ENCODE measurements around the gene STK11. TPM values are rescaled to one million over a fixed set of nuclear protein-coding genes. Genes with fewer than 3 reads are reported as not detected.

The STK11 gene
- total RNA-seq, 4 donors from 2014 or later, result 60.2 to 83.4 (median 71.1) TPM

GRCh38 chr19:1251330-1252220 lies 46.0 kb downstream of the STK11 start:
- Histone ChIP-seq H3K4me1 (peaks cover 47 to 69% of the 10 kb centered on the region in 2 donors), H3K27me3 (no peaks in the 10 kb centered on the region), H3K4me3 (replicated peaks in 1 of 3) (peak overlapping the region; percentile 15 to 83 (median 60)), H3K36me3 (peaks cover 43 to 46% of the 10 kb centered on the region in 2 donors), H3K9me3 (no peaks in the 10 kb centered on the region), H3K27ac (peak overlapping the region; percentile 84 to 99 (median 98))
- no peak for TF ChIP-seq POLR2A (IDR thresholded peaks at IDR 0.05)
- TF ChIP-seq, protein P1, sequence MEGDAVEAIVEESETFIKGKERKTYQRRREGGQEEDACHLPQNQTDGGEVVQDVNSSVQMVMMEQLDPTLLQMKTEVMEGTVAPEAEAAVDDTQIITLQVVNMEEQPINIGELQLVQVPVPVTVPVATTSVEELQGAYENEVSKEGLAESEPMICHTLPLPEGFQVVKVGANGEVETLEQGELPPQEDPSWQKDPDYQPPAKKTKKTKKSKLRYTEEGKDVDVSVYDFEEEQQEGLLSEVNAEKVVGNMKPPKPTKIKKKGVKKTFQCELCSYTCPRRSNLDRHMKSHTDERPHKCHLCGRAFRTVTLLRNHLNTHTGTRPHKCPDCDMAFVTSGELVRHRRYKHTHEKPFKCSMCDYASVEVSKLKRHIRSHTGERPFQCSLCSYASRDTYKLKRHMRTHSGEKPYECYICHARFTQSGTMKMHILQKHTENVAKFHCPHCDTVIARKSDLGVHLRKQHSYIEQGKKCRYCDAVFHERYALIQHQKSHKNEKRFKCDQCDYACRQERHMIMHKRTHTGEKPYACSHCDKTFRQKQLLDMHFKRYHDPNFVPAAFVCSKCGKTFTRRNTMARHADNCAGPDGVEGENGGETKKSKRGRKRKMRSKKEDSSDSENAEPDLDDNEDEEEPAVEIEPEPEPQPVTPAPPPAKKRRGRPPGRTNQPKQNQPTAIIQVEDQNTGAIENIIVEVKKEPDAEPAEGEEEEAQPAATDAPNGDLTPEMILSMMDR (IDR thresholded peaks at IDR 0.05), result no peak
- intact Hi-C loops (cut with DNase I), result no loop called here
- 17 to 20% methylated on average over 31 to 36 of the region's 41 CpGs for WGBS, 2 donors
- peak; percentile 61 to 65 for DNase-seq

DNA sequence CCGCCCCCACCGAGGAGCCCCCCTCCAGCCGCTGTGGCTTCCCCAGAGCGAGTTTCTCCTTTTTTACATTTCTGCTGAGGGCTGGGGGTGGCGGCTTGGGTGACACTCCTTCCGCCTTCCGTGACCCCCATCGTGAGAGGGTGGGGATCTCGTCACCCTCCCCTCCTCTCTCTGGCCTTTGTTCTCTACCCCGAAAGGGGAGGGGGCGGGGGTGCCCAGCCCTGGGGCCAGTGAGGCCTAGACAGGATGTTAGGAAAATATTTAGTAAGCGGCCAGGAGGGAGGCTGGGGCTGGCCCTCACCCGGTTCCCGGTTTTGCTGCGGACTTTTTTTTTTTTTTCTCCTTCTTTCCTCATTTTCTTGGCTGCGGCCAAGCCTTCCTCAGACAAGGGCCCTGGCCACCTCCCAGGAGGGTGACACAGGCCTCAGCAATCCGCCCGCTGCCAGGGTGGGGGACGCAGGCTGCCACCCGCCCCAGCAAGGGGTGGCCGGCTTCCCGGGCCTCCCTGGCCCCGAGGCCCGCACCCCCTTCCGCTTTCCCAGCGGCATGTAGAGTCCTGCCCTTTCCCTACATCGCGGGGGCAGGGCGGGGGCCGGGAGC lies 46.7 kb downstream of the STK11 start:
- peak; percentile 96 to 97 for DNase-seq
- WGBS, 2 donors, result 2 to 3% methylated on average over 27 to 30 of the region's 30 CpGs
- peak overlapping the region in 1 of 3 donors; percentile 83 for H3K4me3 ChIP-seq (replicated peaks in 1 of 3)
- peaks cover 51 to 53% of the 10 kb centered on the region in 2 donors for H3K36me3 ChIP-seq
- no peaks in the 10 kb centered on the region for H3K9me3 ChIP-seq
- TF ChIP-seq POLR2A (IDR thresholded peaks at IDR 0.05), result peak in 1 of 2 donors; percentile 26
- TF ChIP-seq, protein P1 (IDR thresholded peaks at IDR 0.05), result no peak
- H3K4me1 ChIP-seq, result peaks cover 44 to 65% of the 10 kb centered on the region in 2 donors
- intact Hi-C loops (cut with DNase I), result no loop called here
- H3K27me3 ChIP-seq, result no peaks in the 10 kb centered on the region
- peak overlapping the region; percentile 84 to 99 (median 98) for H3K27ac ChIP-seq

GRCh38 chr19:1252821-1253513 lies 47.4 kb downstream of the STK11 start:
- intact Hi-C loops (cut with DNase I), result no loop called here
- WGBS, 2 donors, result 0 to 1% methylated on average over 7 to 10 of the region's 26 CpGs
- H3K36me3 ChIP-seq, result peaks cover 56 to 60% of the 10 kb centered on the region in 2 donors

DNA sequence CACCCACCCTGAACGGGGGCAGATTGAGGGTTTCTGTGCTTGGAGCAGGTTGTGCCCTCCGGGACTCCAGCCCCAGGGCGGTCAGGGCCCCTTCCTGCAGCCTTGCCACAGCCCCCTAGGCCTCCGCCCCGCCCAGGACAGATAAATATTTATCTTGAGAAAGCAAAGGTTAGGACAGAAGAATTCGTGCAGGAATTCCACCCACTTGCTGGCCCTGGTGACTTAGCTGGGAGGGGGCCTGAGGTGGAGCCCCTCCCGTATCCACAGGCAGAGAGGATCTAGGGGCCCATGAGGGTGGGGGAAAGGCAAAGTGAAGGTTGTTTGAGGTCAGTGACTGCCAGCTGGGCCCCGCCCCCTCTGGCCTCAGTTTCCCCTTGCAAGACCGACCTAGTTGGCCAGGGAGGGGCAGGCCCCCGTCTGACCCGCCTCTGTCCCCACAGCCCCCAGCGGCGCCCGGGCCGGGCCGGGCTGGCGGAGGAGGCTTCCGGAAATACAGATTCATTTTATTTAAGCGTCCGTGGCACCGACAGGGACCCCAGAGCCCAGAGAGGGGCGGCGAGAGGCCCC lies 48.0 kb downstream of the STK11 start:
- no peak for TF ChIP-seq POLR2A (IDR thresholded peaks at IDR 0.05)
- TF ChIP-seq, protein P1 (IDR thresholded peaks at IDR 0.05), result no peak
- Histone ChIP-seq H3K36me3 (peaks cover 56 to 66% of the 10 kb centered on the region in 2 donors), H3K27ac (peak overlapping the region; percentile 84 to 99 (median 98)), H3K4me1 (peaks cover 35 to 68% of the 10 kb centered on the region in 2 donors), H3K9me3 (no peaks in the 10 kb centered on the region), H3K4me3 (replicated peaks in 1 of 3) (peak overlapping the region in 1 of 3 donors; percentile 83), H3K27me3 (no peaks in the 10 kb centered on the region)
- intact Hi-C loops (cut with DNase I), result no loop called here
- WGBS, 2 donors, result 36 to 42% methylated on average over 9 to 17 of the region's 23 CpGs
- no peak for DNase-seq

More at GRCh38 chr19:1252821-1253513, 47.4 kb downstream of the STK11 start:
- H3K4me3 ChIP-seq (replicated peaks in 1 of 3), result peak overlapping the region in 1 of 3 donors; percentile 83
- no peaks in the 10 kb centered on the region for H3K9me3 ChIP-seq
- TF ChIP-seq, protein P1 (IDR thresholded peaks at IDR 0.05), result no peak
- no peak for TF ChIP-seq POLR2A (IDR thresholded peaks at IDR 0.05)
- peaks cover 38 to 64% of the 10 kb centered on the region in 2 donors for H3K4me1 ChIP-seq
- H3K27me3 ChIP-seq, result no peaks in the 10 kb centered on the region
- peak; percentile 87 to 91 for DNase-seq
- peak overlapping the region; percentile 84 to 99 (median 98) for H3K27ac ChIP-seq

Measured in thyroid gland (tissue), 4 donors.